ENCODE results near the gene NOC3L.
A peak's percentile ranks its signal among the peaks of the same experiment; 100 is the strongest.

NOC3L gene

GRCh38 chr10:94327649-94328048 is 35.1 kb downstream of the NOC3L start:
- Histone ChIP-seq H3K4me2 (ENCODE audit: low read depth, low read length, poor library complexity, severe bottlenecking) (no peak overlapping the region), H3K9ac (ENCODE audit: low read length) (no peak overlapping the region), H3K27ac (ENCODE audit: low read depth, low read length) (no peak overlapping the region), H3K9me2 (replicated peaks; ENCODE audit: insufficient read depth, low read length) (no peaks in the 10 kb centered on the region), H4K20me1 (ENCODE audit: low read depth, low read length) (no peaks in the 10 kb centered on the region), H3K36me3 (ENCODE audit: low read length) (peaks cover 9% of the 10 kb centered on the region), H2AFZ (ENCODE audit: low read depth, low read length, severe bottlenecking) (no peak overlapping the region), H3K27me3 (ENCODE audit: low read length) (no peaks in the 10 kb centered on the region), H3K4me3 (ENCODE audit: insufficient read depth, low read length, poor library complexity, severe bottlenecking) (no peak overlapping the region), H3F3A (ENCODE audit: insufficient read depth) (no peaks in the 10 kb centered on the region), H3K9me3 (ENCODE audit: insufficient read depth, low read length) (no peaks in the 10 kb centered on the region), H3K79me2 (ENCODE audit: insufficient read depth, low read length) (no peaks in the 10 kb centered on the region)
- no peak for TF ChIP-seq EZH2phosphoT487 (conservative IDR thresholded peaks at IDR 0.05; ENCODE audit: low read length)
- TF ChIP-seq CTCF (IDR thresholded peaks at IDR 0.05; ENCODE audit: insufficient read depth, low read length, poor library complexity, severe bottlenecking): no peak

- Histone ChIP-seq H3K4me2 (ENCODE audit: low read depth, low read length, poor library complexity, severe bottlenecking) (no peak overlapping the region), H3K9ac (ENCODE audit: low read length) (no peak overlapping the region), H4K20me1 (ENCODE audit: low read depth, low read length) (no peaks in the 10 kb centered on the region), H3K9me2 (replicated peaks; ENCODE audit: insufficient read depth, low read length) (no peaks in the 10 kb centered on the region), H3K9me3 (ENCODE audit: insufficient read depth, low read length) (no peaks in the 10 kb centered on the region), H3K4me3 (ENCODE audit: insufficient read depth, low read length, poor library complexity, severe bottlenecking) (no peak overlapping the region), H2AFZ (ENCODE audit: low read depth, low read length, severe bottlenecking) (no peak overlapping the region), H3K27me3 (ENCODE audit: low read length) (no peaks in the 10 kb centered on the region), H3K27ac (ENCODE audit: low read depth, low read length) (no peak overlapping the region), H3K36me3 (ENCODE audit: low read length) (peaks cover 10% of the 10 kb centered on the region; the same call in 1 of the 2 replicates), H3K79me2 (ENCODE audit: insufficient read depth, low read length) (no peaks in the 10 kb centered on the region), H3F3A (ENCODE audit: insufficient read depth) (no peaks in the 10 kb centered on the region)
- TF ChIP-seq EZH2phosphoT487 (conservative IDR thresholded peaks at IDR 0.05; ENCODE audit: low read length) (no peak), CTCF (IDR thresholded peaks at IDR 0.05; ENCODE audit: insufficient read depth, low read length, poor library complexity, severe bottlenecking) (no peak)
Measured at GRCh38 chr10:94324609-94325233, 38.0 kb downstream of the NOC3L start.

- Histone ChIP-seq H3K27ac (ENCODE audit: low read depth, low read length) (no peak overlapping the region), H3K36me3 (ENCODE audit: low read length) (peaks cover 3% of the 10 kb centered on the region; the same call in 1 of the 2 replicates), H3K79me2 (ENCODE audit: insufficient read depth, low read length) (no peaks in the 10 kb centered on the region), H3F3A (ENCODE audit: insufficient read depth) (no peaks in the 10 kb centered on the region), H3K9me2 (replicated peaks; ENCODE audit: insufficient read depth, low read length) (no peaks in the 10 kb centered on the region), H3K4me3 (ENCODE audit: insufficient read depth, low read length, poor library complexity, severe bottlenecking) (no peak overlapping the region), H3K9me3 (ENCODE audit: insufficient read depth, low read length) (no peaks in the 10 kb centered on the region), H3K27me3 (ENCODE audit: low read length) (no peaks in the 10 kb centered on the region), H2AFZ (ENCODE audit: low read depth, low read length, severe bottlenecking) (no peak overlapping the region), H4K20me1 (ENCODE audit: low read depth, low read length) (no peaks in the 10 kb centered on the region), H3K4me2 (ENCODE audit: low read depth, low read length, poor library complexity, severe bottlenecking) (no peak overlapping the region), H3K9ac (ENCODE audit: low read length) (no peak overlapping the region)
- peak; percentile 89 for TF ChIP-seq CTCF (IDR thresholded peaks at IDR 0.05; ENCODE audit: insufficient read depth, low read length, poor library complexity, severe bottlenecking)
- no peak for TF ChIP-seq EZH2phosphoT487 (conservative IDR thresholded peaks at IDR 0.05; ENCODE audit: low read length)
Measured at GRCh38 chr10:94320285-94320914, 42.3 kb downstream of the NOC3L start.

All from SU-DHL-6 (cell line).